Measurements from ENCODE around the gene PPP2R2D. TPM values are rescaled to one million over a fixed set of nuclear protein-coding genes. Genes with fewer than 3 reads are reported as not detected.

The PPP2R2D gene
- total RNA-seq, 4 donors from 2014 or later, result 27.2 to 57.0 (median 44.1) TPM

DNA sequence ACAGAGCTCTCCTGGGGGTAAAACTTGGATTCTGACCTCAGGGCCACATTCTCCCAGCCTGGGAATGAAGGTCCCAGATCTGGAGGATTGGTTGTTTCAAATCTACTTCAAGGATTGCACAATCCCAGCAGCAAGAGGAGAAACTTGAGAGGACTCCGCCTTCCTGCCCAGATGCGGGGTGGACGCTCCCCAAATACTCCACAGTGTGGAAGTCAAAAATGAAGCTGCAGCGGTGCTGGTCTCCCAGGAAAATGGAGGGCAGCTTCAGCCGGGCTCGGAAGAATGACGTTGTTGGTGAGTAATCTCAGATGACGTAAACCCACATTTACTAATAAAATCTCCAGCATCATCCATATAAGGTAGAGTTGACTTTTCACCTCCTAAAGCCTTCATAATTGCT, 31.5 kb upstream of the PPP2R2D start:
- TF ChIP-seq, protein P1, sequence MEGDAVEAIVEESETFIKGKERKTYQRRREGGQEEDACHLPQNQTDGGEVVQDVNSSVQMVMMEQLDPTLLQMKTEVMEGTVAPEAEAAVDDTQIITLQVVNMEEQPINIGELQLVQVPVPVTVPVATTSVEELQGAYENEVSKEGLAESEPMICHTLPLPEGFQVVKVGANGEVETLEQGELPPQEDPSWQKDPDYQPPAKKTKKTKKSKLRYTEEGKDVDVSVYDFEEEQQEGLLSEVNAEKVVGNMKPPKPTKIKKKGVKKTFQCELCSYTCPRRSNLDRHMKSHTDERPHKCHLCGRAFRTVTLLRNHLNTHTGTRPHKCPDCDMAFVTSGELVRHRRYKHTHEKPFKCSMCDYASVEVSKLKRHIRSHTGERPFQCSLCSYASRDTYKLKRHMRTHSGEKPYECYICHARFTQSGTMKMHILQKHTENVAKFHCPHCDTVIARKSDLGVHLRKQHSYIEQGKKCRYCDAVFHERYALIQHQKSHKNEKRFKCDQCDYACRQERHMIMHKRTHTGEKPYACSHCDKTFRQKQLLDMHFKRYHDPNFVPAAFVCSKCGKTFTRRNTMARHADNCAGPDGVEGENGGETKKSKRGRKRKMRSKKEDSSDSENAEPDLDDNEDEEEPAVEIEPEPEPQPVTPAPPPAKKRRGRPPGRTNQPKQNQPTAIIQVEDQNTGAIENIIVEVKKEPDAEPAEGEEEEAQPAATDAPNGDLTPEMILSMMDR (IDR thresholded peaks at IDR 0.05), result no peak
- TF ChIP-seq POLR2AphosphoS5 (IDR thresholded peaks at IDR 0.05) (no peak), POLR2A (IDR thresholded peaks at IDR 0.05) (no peak), EP300 (IDR thresholded peaks at IDR 0.05) (no peak)
- Histone ChIP-seq H3K4me1 (no peaks in the 10 kb centered on the region), H3K27me3 (peaks cover 78% of the 10 kb centered on the region), H3K9me3 (no peaks in the 10 kb centered on the region), H3K36me3 (no peaks in the 10 kb centered on the region), H3K27ac (no peak overlapping the region), H3K4me3 (no peak overlapping the region)
- 86 to 94% methylated on average over 4 to 5 of the region's 8 CpGs for WGBS, 2 donors (ENCODE audit: low coverage in 1 of 2)
- no peak for ATAC-seq

DNA sequence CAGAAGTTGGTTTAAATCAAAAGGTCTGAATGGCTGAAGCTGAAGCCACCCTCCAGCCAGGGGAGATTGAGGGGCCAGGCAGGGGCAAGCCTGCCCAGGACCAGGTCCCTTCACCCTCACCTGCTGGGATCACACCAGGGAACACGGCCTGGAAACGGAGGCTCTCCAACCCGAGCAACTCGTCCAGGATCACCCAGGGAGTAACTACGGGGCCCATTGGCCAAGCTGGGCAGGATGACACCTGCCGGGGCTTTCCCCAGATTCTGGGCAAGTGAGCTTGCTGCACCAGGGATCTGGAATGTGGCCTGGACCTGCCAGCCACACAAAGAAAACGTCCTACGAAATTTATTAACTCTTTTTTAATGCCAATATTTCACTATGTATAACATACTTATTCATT, 30.4 kb upstream of the PPP2R2D start:
- no peak for ATAC-seq
- no peaks in the 10 kb centered on the region for H3K36me3 ChIP-seq
- 21 to 30% methylated on average over 2 to 3 of the region's 8 CpGs for WGBS, 2 donors (ENCODE audit: low coverage in 1 of 2)
- H3K4me3 ChIP-seq, result no peak overlapping the region
- TF ChIP-seq, protein P1 (IDR thresholded peaks at IDR 0.05), result no peak
- TF ChIP-seq POLR2A (IDR thresholded peaks at IDR 0.05), result no peak
- no peak for TF ChIP-seq POLR2AphosphoS5 (IDR thresholded peaks at IDR 0.05)
- TF ChIP-seq EP300 (IDR thresholded peaks at IDR 0.05), result no peak
- peaks cover 0 to 9% (median 0%) of the 10 kb centered on the region in 3 donors for H3K4me1 ChIP-seq
- H3K27me3 ChIP-seq, result peaks cover 87% of the 10 kb centered on the region
- no peak overlapping the region for H3K27ac ChIP-seq
- H3K9me3 ChIP-seq, result no peaks in the 10 kb centered on the region

DNA sequence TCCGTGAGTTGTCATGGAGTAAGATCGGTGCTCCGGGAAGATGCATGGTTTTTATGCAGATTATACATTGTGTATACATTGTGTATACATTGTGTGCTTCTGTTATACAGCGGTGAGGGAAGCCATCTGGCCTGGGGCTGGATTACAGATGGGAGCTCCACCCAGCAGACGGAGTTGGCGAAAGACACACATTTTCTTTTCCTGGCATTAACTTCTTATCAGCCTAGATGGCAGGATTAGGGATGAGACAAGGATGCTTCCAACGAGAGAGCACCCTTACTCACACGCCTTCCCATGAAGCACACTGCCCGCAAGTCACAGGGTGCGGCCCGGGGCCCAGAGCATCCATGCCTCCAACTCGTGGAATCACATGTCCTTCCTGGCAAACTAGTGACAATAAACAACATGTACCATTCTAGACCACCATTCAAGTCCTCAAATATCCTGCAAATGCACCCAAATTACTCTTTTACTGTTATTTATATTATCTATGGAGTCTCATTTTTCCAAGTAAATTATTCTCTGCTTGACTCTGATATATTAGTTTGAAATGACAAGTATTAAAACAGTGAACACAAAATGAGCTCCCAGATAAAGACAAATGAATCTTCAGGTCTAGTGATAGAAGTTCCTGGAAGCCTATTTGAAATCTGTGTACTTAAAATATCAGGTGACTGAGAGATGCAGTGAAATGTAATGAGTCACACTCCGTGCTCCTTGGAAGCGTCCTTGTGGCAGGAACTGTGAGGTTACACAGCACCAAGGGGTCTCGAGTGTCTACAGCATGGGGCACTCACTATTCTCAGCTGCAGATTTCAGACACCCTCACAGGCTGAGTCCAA, 29.8 kb upstream of the PPP2R2D start:
- H3K27ac ChIP-seq, result no peak overlapping the region
- TF ChIP-seq POLR2A (IDR thresholded peaks at IDR 0.05) (no peak), EP300 (IDR thresholded peaks at IDR 0.05) (no peak), POLR2AphosphoS5 (IDR thresholded peaks at IDR 0.05) (no peak)
- H3K27me3 ChIP-seq, result peaks cover 89% of the 10 kb centered on the region
- no peak overlapping the region for H3K4me3 ChIP-seq
- H3K9me3 ChIP-seq, result no peaks in the 10 kb centered on the region
- ATAC-seq, result no peak
- peaks cover 0 to 9% (median 0%) of the 10 kb centered on the region in 3 donors for H3K4me1 ChIP-seq
- WGBS, 2 donors (ENCODE audit: low coverage in 1 of 2), result 54 to 56% methylated on average over 13 to 14 of the region's 15 CpGs
- no peaks in the 10 kb centered on the region for H3K36me3 ChIP-seq

DNA sequence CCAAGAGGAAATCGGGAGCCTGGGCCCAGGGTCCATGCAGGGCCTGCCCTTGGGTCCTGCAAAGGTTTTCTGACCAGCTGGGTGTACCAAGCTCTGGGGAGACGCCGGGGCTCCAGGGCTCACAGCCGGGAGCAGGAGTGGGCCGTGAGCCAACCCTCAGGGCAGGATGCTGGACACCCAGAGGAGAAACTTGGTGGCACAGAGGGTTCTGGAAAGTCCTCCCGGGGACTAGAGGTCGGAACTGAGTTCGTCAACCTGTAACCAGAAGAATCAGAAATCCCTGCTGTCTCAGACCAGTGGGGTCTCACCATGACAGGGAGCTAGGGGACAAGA, 29.2 kb upstream of the PPP2R2D start:
- H3K27me3 ChIP-seq, result peaks cover 86% of the 10 kb centered on the region
- 83% methylated on average over 1 of the region's 8 CpGs; no CpG with 5 or more reads in 1 of the 2 donors for WGBS, 2 donors (ENCODE audit: low coverage in 1 of 2)
- peaks cover 0 to 9% (median 0%) of the 10 kb centered on the region in 3 donors for H3K4me1 ChIP-seq
- ATAC-seq, result no peak
- TF ChIP-seq POLR2AphosphoS5 (IDR thresholded peaks at IDR 0.05), result no peak
- TF ChIP-seq, protein P1 (IDR thresholded peaks at IDR 0.05), result no peak
- no peak for TF ChIP-seq EP300 (IDR thresholded peaks at IDR 0.05)
- TF ChIP-seq POLR2A (IDR thresholded peaks at IDR 0.05), result no peak
- no peak overlapping the region for H3K4me3 ChIP-seq
- H3K27ac ChIP-seq, result no peak overlapping the region
- H3K9me3 ChIP-seq, result no peaks in the 10 kb centered on the region
- H3K36me3 ChIP-seq, result no peaks in the 10 kb centered on the region

DNA sequence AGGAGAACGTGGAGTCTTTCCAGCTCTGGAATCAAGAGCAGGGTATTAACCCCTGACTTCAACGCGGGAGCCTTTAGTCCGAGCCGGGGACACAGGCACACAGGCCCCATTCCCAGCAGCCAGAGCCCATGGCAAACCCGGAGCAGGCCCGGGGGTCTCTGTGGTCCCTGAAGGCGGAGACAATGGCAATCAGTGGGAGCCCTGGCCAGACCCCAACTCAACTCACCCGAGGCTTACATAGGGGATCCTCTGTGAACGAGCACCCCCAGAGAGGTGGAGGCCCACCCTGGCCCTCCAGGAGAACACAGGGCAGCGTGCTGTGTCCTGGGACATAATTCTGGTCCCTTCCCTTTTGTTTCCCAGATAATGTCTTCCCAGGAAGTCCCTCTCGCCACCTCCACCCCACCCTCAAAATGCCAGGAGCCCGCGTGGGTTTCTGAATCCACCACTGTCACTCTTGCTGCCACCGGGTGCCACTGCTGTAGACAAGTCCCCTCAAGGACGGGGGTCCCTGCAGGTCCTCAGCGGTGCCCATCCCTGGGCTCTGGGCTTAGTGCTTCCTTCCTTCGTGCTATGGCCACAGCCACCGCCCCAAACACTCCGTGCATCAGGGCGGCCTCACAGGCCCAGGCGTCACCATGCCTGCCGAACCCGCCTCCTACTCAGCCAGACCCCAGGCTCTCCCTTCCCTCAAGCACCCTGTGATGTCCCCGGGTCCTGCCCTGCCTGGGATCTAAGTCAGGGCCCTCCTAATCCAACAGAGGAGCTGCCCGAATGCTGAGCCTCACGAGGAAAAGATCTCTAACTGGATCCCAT, 28.6 kb upstream of the PPP2R2D start:
- 77 to 100% methylated on average over 3 to 6 of the region's 27 CpGs for WGBS, 2 donors (ENCODE audit: low coverage in 1 of 2)
- no peak for ATAC-seq
- H3K27me3 ChIP-seq, result peaks cover 80% of the 10 kb centered on the region
- TF ChIP-seq POLR2AphosphoS5 (IDR thresholded peaks at IDR 0.05) (no peak), POLR2A (IDR thresholded peaks at IDR 0.05) (no peak), EP300 (IDR thresholded peaks at IDR 0.05) (no peak)
- TF ChIP-seq, protein P1 (IDR thresholded peaks at IDR 0.05), result no peak
- no peak overlapping the region for H3K4me3 ChIP-seq
- peaks cover 0 to 9% (median 0%) of the 10 kb centered on the region in 3 donors for H3K4me1 ChIP-seq
- H3K36me3 ChIP-seq, result no peaks in the 10 kb centered on the region
- H3K27ac ChIP-seq, result no peak overlapping the region
- H3K9me3 ChIP-seq, result no peaks in the 10 kb centered on the region
